Left ventricle myocardium inferior (tissue), 1 donor: ENCODE data around the gene MLEC. TPM values are rescaled to one million over a fixed set of nuclear protein-coding genes. Genes with fewer than 3 reads are reported as not detected.

ENCODE experiments used
- DNase-seq: peaks from one replicate; pipeline ENCODE4 v3.0.0-alpha.2; 2020
- H3K27ac ChIP-seq: fragments of 200-600 bp; replicated peaks from 2 replicates; pipeline ENCODE4 v1.8.0; 2021
- H3K27me3 ChIP-seq: fragments of 200-600 bp; 2 replicates; pipeline ENCODE4 v1.8.0; 2021; ENCODE audit warnings: low read depth
- H3K36me3 ChIP-seq: fragments of 200-600 bp; 2 replicates; pipeline ENCODE4 v1.8.0; 2021
- H3K4me1 ChIP-seq: fragments of 200-600 bp; 2 replicates; pipeline ENCODE4 v1.8.0; 2021
- H3K4me3 ChIP-seq: fragments of 200-600 bp; 2 replicates; pipeline ENCODE4 v1.8.0; 2021; ENCODE audit warnings: mild to moderate bottlenecking, moderate library complexity
- H3K9me3 ChIP-seq: fragments of 200-600 bp; replicated peaks from 2 replicates; pipeline ENCODE4 v1.8.0; 2021
- CTCF ChIP-seq: fragments of 200-600 bp; IDR thresholded peaks from 2 replicates; pipeline ENCODE4 v1.8.0; 2021; ENCODE audit warnings: antibody characterized with exemption, mild to moderate bottlenecking, borderline replicate concordance
- intact Hi-C: fragments of 100-400 bp; cut with micrococcal nuclease; formaldehyde crosslinking; loops from one replicate; pipeline ENCODE4 v1.11.0; 2022
- total RNA-seq: library from RNA; stranded (reverse); fragmentation: NEBNext Ultra II Directional; extraction: Animal tissue kit (Norgen Biotek cat#: 25700); gene quantifications from one replicate; pipeline ENCODE4 v1.2.1, GENCODE V29; 2021
- donor health status: DM: no; HTN: yes; CAD: no; lungs with severe emphysema.

The MLEC gene
- total RNA-seq, 1 donor from 2014 or later: 120 TPM

- Histone ChIP-seq H3K27me3 (no peaks in the 10 kb centered on the region), H3K4me1 (peaks cover 54% of the 10 kb centered on the region), H3K27ac (no peak overlapping the region), H3K9me3 (no peaks in the 10 kb centered on the region), H3K4me3 (no peak overlapping the region), H3K36me3 (no peaks in the 10 kb centered on the region)
- no peak for DNase-seq
- intact Hi-C loops: no loop called here
- no peak for TF ChIP-seq CTCF
Observed at GRCh38 chr12:120656008-120656407, 30.9 kb upstream of the MLEC start.

GRCh38 chr12:120658286-120659150 lies 28.4 kb upstream of the MLEC start:
- Histone ChIP-seq H3K27ac (peak overlapping the region; percentile 49), H3K4me1 (peaks cover 36% of the 10 kb centered on the region), H3K36me3 (no peaks in the 10 kb centered on the region), H3K4me3 (no peak overlapping the region), H3K27me3 (no peaks in the 10 kb centered on the region), H3K9me3 (no peaks in the 10 kb centered on the region)
- no peak for TF ChIP-seq CTCF
- DNase-seq: no peak
- intact Hi-C loops: no loop called here

- DNase-seq: no peak
- Histone ChIP-seq H3K4me3 (no peak overlapping the region), H3K36me3 (peaks cover 4% of the 10 kb centered on the region), H3K4me1 (peaks cover 30% of the 10 kb centered on the region), H3K27me3 (no peaks in the 10 kb centered on the region), H3K27ac (peak overlapping the region; percentile 49), H3K9me3 (no peaks in the 10 kb centered on the region)
- TF ChIP-seq CTCF: no peak
- intact Hi-C loops: no loop called here
Observed at GRCh38 chr12:120659151-120659525, 27.8 kb upstream of the MLEC start.

- intact Hi-C loops: no loop called here
- H3K27me3 ChIP-seq: no peaks in the 10 kb centered on the region
- TF ChIP-seq CTCF: no peak
- peaks cover 4% of the 10 kb centered on the region for H3K36me3 ChIP-seq
- H3K4me3 ChIP-seq: no peak overlapping the region
- no peak overlapping the region for H3K27ac ChIP-seq
- DNase-seq: no peak
- peaks cover 16% of the 10 kb centered on the region for H3K4me1 ChIP-seq
- H3K9me3 ChIP-seq: no peaks in the 10 kb centered on the region
Observed at GRCh38 chr12:120661432-120661831, 25.5 kb upstream of the MLEC start.

GRCh38 chr12:120662879-120663278 lies 24.1 kb upstream of the MLEC start:
- TF ChIP-seq CTCF: no peak
- DNase-seq: no peak
- Histone ChIP-seq H3K9me3 (no peaks in the 10 kb centered on the region), H3K4me3 (no peak overlapping the region), H3K27ac (no peak overlapping the region), H3K27me3 (no peaks in the 10 kb centered on the region), H3K36me3 (peaks cover 4% of the 10 kb centered on the region), H3K4me1 (peaks cover 16% of the 10 kb centered on the region)
- intact Hi-C loops: no loop called here
